Endothelial cell of umbilical vein (primary cell): Measurements from ENCODE around the gene ZNF462. TPM values are rescaled to one million over a fixed set of nuclear protein-coding genes. Genes with fewer than 3 reads are reported as not detected.

Experiments used
- BruUV-seq: library from RNA; stranded (reverse); fragments of 400-500 nt; replicated peaks from 2 replicates; lab custom pipeline; 2021; lab: Mats Ljungman, UMichigan
- CTCF ChIA-PET: fragments of 300-600, 350-600 bp; sonication (Branson Sonifier 250); formaldehyde crosslinking; loops from one replicate; lab custom pipeline; 2021; ENCODE audit warnings: antibody characterized with exemption, inconsistent platforms; lab: Charles Lee
- POLR2A ChIA-PET: fragments of 300-600, 350-600 bp; sonication (Branson Sonifier 250); formaldehyde crosslinking; loops from one replicate; lab custom pipeline; 2021; ENCODE audit warnings: antibody characterized with exemption, inconsistent platforms; lab: Charles Lee
- DNase-seq: peaks from one replicate; pipeline ENCODE4 v3.0.0-alpha.2; 2011; ENCODE audit warnings: low read depth, low spot score
- FAIRE-seq: peaks from 2 replicates; lab custom pipeline; 2011; peaks lifted over from hg19 to GRCh38; lab: Jason Lieb, UNC
- H2AFZ ChIP-seq: 2 replicates; pipeline ENCODE4 v1.6.0; 2012; ENCODE audit warnings: low read depth, low read length, control low read depth, inconsistent platforms
- H3K27ac ChIP-seq: 2 replicates; pipeline ENCODE4 v1.5.1; 2011; ENCODE audit warnings: low read depth, mild to moderate bottlenecking, control low read depth, low read length, moderate library complexity; ENCODE audit not compliant: insufficient read depth
- H3K27me3 ChIP-seq, 2 experiments: 2 replicates each; pipeline versions ENCODE4 v1.6.0 to v1.6.1; 2011; ENCODE audit warnings: low read length in 2 of 2, mixed read lengths in 1 of 2; ENCODE audit not compliant: control insufficient read depth in 2 of 2, insufficient read depth in 2 of 2
- H3K36me3 ChIP-seq, 2 experiments: 2 replicates in 1 of 2; 3 replicates in 1 of 2; pipeline ENCODE4 v1.5.1; 2011; ENCODE audit warnings: low read length in 2 of 2, mild to moderate bottlenecking in 1 of 2, moderate library complexity in 1 of 2; ENCODE audit not compliant: control insufficient read depth in 2 of 2, insufficient read depth in 2 of 2; ENCODE audit errors: extremely low read depth in 1 of 2
- H3K4me1 ChIP-seq: 3 replicates; pipeline ENCODE4 v1.5.1; 2011; ENCODE audit warnings: mild to moderate bottlenecking, low read length; ENCODE audit not compliant: control insufficient read depth, insufficient read depth; ENCODE audit errors: extremely low read depth
- H3K4me2 ChIP-seq: 2 replicates; pipeline ENCODE4 v1.6.1; 2011; ENCODE audit warnings: low read length, control low read depth, mixed read lengths; ENCODE audit not compliant: insufficient read depth
- H3K4me3 ChIP-seq, 3 experiments: fragments of 200-600 bp in 1 of 3; sonication (generic), shearing (Covaris generic) in 1 of 3; replicated peaks in 1 of 3; 2 replicates each; pipeline ENCODE4 v1.5.1; 2011 to 2016; ENCODE audit warnings: control low read depth in 3 of 3, low read length in 3 of 3, mild to moderate bottlenecking in 2 of 3, inconsistent platforms in 1 of 3, low read depth in 1 of 3, moderate library complexity in 1 of 3; ENCODE audit not compliant: insufficient read depth in 1 of 3
- H3K79me2 ChIP-seq: 2 replicates; pipeline ENCODE4 v1.6.0; 2012; ENCODE audit warnings: low read length, inconsistent platforms; ENCODE audit not compliant: control insufficient read depth, insufficient read depth
- H3K9ac ChIP-seq: replicated peaks from 2 replicates; pipeline ENCODE3; 2011; ENCODE audit warnings: low read length, control low read depth; ENCODE audit not compliant: insufficient read depth; ENCODE audit errors: extremely low read depth
- H3K9me1 ChIP-seq: replicated peaks from 3 replicates; pipeline ENCODE4 v1.6.0; 2011; ENCODE audit warnings: mild to moderate bottlenecking, low read length; ENCODE audit not compliant: control insufficient read depth, insufficient read depth; ENCODE audit errors: extremely low read depth
- H3K9me3 ChIP-seq: replicated peaks from 2 replicates; pipeline ENCODE4 v1.5.1; 2012; ENCODE audit warnings: low read length, inconsistent platforms; ENCODE audit not compliant: control insufficient read depth, insufficient read depth
- H4K20me1 ChIP-seq: replicated peaks from 2 replicates; pipeline ENCODE3; 2011; ENCODE audit warnings: mild to moderate bottlenecking, low read length; ENCODE audit not compliant: control insufficient read depth, insufficient read depth; ENCODE audit errors: extremely low read depth
- EZH2 ChIP-seq: IDR thresholded peaks from 2 replicates; pipeline ENCODE4 v1.6.1; 2012; ENCODE audit warnings: borderline replicate concordance, low read depth, mild to moderate bottlenecking, moderate library complexity, low read length, inconsistent platforms; ENCODE audit not compliant: severe bottlenecking
- FOS ChIP-seq: IDR thresholded peaks from 2 replicates; pipeline ENCODE4 v1.6.1; 2011; ENCODE audit warnings: mild to moderate bottlenecking, low read length, moderate library complexity, borderline replicate concordance; ENCODE audit not compliant: insufficient read depth
- GATA2 ChIP-seq: IDR thresholded peaks from 2 replicates; pipeline ENCODE4 v1.7.0; 2011; ENCODE audit warnings: low read depth, mild to moderate bottlenecking, moderate library complexity, mixed read lengths, low read length; ENCODE audit not compliant: insufficient read length, insufficient read depth
- JUN ChIP-seq: IDR thresholded peaks from 2 replicates; pipeline ENCODE4 v1.6.1; 2011; ENCODE audit warnings: borderline replicate concordance, low read depth; ENCODE audit not compliant: insufficient read length, insufficient read depth
- MYC ChIP-seq: IDR thresholded peaks from one replicate; pipeline ENCODE4 v1.6.1; 2011; ENCODE audit warnings: mild to moderate bottlenecking, low read depth, low read length
- POLR2A ChIP-seq: IDR thresholded peaks from 2 replicates; pipeline ENCODE4 v1.6.1; 2012; ENCODE audit warnings: low read depth, mild to moderate bottlenecking, control low read depth, low read length
- POLR2AphosphoS5 ChIP-seq: IDR thresholded peaks from 2 replicates; pipeline ENCODE4 v1.6.1; 2012; ENCODE audit warnings: low read depth, mild to moderate bottlenecking, control low read depth, low read length, moderate library complexity; ENCODE audit not compliant: insufficient read depth
- dilution Hi-C: fragments of 300-500 bp; cut with MboI; formaldehyde crosslinking; loops from one replicate; pipeline ENCODE4 v1.15.0; 2019; ENCODE audit warnings: low sequenced_read_pairs; ENCODE audit not compliant: extremely low pct_ligation_motif_present
- intact Hi-C: fragments of 100-400 bp; cut with micrococcal nuclease; formaldehyde crosslinking; loops from one replicate; pipeline ENCODE4 v1.10.0; 2022
- polyA plus RNA-seq, 4 experiments: library from polyadenylated mRNA; depleted of rRNA in 3 of 4; stranded (reverse) in 3 of 4; unstranded in 1 of 4; fragments of >200 nt; gene quantifications; 2 replicates each; pipeline versions ENCODE4 v1.2.1 to v1.2.3, GENCODE V29; 2011 to 2012; ENCODE audit warnings: missing spikeins in 1 of 4
- total RNA-seq: library from RNA; stranded (reverse); gene quantifications from 2 replicates; pipeline ENCODE4 v1.2.3, GENCODE V29; 2021
- TF ChIP-seq, protein P1 (sequence below), 2 donors: IDR thresholded peaks; 1 replicate in 1 of 2; 2 replicates in 1 of 2; pipeline ENCODE4 v1.5.1; 2011; ENCODE audit warnings: low read length in 2 of 2, mild to moderate bottlenecking in 2 of 2, moderate library complexity in 2 of 2, control low read depth in 1 of 2, inconsistent platforms in 1 of 2, low read depth in 1 of 2; ENCODE audit not compliant: insufficient read depth in 1 of 2; ENCODE audit errors: extremely low read depth in 1 of 2
- TF ChIP-seq, protein P2 (sequence below): IDR thresholded peaks from 2 replicates; pipeline ENCODE4 v1.6.1; 2011; ENCODE audit not compliant: insufficient read depth, insufficient read length

The ZNF462 gene
- total and polyA plus RNA-seq, 2 donors (not counting 3 experiments of a cell fraction or from before 2014, with no cell fraction given), result 6.2 to 24.7 TPM

- TF ChIP-seq GATA2, result no peak
- TF ChIP-seq, protein P1, sequence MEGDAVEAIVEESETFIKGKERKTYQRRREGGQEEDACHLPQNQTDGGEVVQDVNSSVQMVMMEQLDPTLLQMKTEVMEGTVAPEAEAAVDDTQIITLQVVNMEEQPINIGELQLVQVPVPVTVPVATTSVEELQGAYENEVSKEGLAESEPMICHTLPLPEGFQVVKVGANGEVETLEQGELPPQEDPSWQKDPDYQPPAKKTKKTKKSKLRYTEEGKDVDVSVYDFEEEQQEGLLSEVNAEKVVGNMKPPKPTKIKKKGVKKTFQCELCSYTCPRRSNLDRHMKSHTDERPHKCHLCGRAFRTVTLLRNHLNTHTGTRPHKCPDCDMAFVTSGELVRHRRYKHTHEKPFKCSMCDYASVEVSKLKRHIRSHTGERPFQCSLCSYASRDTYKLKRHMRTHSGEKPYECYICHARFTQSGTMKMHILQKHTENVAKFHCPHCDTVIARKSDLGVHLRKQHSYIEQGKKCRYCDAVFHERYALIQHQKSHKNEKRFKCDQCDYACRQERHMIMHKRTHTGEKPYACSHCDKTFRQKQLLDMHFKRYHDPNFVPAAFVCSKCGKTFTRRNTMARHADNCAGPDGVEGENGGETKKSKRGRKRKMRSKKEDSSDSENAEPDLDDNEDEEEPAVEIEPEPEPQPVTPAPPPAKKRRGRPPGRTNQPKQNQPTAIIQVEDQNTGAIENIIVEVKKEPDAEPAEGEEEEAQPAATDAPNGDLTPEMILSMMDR (IDR thresholded peaks at IDR 0.05; ENCODE audit: extremely low read depth in 1 of 2, insufficient read depth in 1 of 2, low read depth in 1 of 2, low read length in 2 of 2), result no peak
- TF ChIP-seq MYC, result no peak
- TF ChIP-seq POLR2A, result no peak
- TF ChIP-seq POLR2AphosphoS5, result no peak
- TF ChIP-seq JUN, result no peak
- TF ChIP-seq, protein P2, sequence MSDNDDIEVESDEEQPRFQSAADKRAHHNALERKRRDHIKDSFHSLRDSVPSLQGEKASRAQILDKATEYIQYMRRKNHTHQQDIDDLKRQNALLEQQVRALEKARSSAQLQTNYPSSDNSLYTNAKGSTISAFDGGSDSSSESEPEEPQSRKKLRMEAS, result no peak
- no peak for TF ChIP-seq FOS
- no peak for TF ChIP-seq EZH2
- Histone ChIP-seq H3K27ac (no peak overlapping the region), H3K9ac (no peak overlapping the region), H2AFZ (no peak overlapping the region), H3K4me1 (peaks cover 3% of the 10 kb centered on the region), H3K36me3 (no peaks in the 10 kb centered on the region), H3K9me3 (no peaks in the 10 kb centered on the region), H3K79me2 (no peaks in the 10 kb centered on the region), H3K4me2 (no peak overlapping the region), H3K4me3 (no peak overlapping the region), H3K27me3 (no peaks in the 10 kb centered on the region), H3K9me1 (no peaks in the 10 kb centered on the region), H4K20me1 (no peaks in the 10 kb centered on the region)
- DNase-seq, result peak; percentile 73
- dilution Hi-C loops (no loop called here), intact Hi-C loops (no loop called here)
- ChIA-PET POLR2A (no interaction called here), CTCF (interaction anchor here (1.4 kb wide), 1 partner anchor 10 kb away, joined by 4 read pairs; no protein-coding TSS in a partner anchor)
- no peak for FAIRE-seq
- no TSS peak for BruUV-seq
Measured at GRCh38 chr9:106869458-106869857, 6.5 kb downstream of the ZNF462 start.
